Superior temporal gyrus (tissue), 1 donor: Measurements from ENCODE around the gene ATP5ME.
"Not testable (repeated sequence)": the region's sequence is repeated elsewhere in the genome, so short reads cannot be mapped to it uniquely, and the experiment has no call there.

Experiments used
- DNase-seq: peaks from one replicate; pipeline ENCODE4 v3.0.0-alpha.2; 2016; ENCODE audit errors: extremely low spot score

ATP5ME gene

GRCh38 chr4:705278-706082, 31.4 kb upstream of the ATP5ME start, which contains the start of gene PCGF3:
Gene PCGF3 (plus strand): TSS chr4:705832. CDS start chr4:733681, 27,849 bp downstream.
- DNase-seq = peak; percentile 92

DNA sequence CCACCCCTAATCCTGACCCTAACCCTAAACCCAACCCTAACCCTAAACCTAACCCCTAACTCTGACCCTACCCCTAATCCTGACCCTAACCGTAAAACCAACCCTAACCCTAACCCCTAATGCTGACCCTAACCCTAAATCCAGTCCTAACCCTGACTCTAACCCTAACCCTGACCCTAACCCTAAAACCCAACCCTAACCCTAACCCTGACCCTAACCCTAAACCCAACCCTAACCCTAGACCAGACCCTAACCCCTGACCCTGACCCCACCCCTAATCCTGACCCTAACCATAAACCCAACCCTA, 30.8 kb upstream of the ATP5ME start:
- no peak for DNase-seq

DNA sequence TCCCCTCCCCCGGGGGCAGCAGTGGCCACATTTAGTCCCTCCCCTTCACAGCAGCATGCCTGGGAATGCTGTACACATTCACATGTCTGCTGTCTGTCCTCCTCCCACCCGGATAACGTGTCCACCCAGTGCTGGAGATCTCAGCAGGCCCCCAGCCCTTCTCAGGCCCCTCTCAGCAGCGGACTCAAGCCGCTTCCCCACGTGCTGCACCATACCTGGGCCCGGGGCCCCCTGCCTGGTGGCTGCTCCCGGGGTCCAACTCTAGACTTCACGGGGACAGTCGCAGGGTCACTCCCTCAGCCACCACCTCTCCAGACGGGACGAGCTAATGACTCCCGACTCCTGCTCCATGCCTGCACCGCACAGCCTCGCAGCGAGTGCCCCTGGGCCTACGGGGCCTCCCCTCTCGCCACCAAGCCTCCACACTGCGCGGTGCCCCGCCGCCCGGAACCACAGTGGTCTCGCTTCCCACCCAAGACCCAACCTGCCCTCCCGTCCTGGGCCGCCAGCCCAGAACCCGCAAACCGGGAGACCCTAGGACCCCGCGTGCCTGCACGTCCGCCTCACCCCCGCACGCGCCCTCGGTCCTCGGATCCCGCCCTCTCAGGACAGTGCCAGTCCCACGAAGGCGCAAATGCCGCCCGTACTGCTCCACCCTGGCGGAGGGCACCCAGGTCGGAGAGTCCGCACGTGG, 30.3 kb upstream of the ATP5ME start:
- DNase-seq = no peak

DNA sequence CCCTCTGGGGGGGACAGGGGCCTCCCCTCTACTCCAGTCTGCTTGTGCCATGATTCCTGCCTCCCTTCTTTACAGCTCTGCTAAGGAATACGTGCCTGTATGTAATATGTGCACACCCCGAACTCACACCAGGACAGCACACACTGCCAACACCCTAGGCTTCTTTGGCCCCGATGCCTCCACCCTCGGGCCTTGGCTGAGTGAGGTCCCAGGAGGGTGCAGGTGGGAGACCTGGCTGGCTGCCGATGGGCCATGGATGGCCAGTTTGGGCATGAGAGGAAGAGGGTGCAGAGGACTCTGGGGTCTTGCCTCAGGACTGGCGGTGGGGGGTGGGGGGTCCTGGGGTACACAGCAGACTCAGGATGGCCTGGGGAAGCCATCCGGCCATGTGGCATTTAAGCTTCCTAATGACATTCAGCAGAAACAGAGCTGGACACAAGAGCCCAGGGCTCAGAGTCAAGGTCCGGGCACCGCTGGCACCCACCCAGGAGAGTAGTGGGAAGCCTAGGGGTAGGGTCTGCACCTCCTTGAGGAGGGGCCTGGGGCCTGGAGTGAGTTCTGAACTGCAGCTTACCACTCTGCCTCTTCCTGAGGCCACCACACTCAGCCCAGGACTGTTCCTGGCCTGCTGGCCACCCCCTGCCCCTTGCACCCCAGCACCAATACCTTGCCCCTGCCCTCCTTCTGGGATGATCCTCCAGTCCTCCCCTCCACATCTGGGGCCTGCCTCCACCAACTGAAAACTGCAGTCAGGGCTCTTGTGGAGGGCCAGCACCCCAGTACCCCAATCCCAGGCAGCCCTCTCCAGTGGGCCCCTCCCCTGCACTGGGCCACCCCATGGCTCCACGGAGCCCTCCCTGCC, 29.5 kb upstream of the ATP5ME start:
- DNase-seq = no peak

GRCh38 chr4:702618-703048, 28.6 kb upstream of the ATP5ME start:
- no peak for DNase-seq

DNA sequence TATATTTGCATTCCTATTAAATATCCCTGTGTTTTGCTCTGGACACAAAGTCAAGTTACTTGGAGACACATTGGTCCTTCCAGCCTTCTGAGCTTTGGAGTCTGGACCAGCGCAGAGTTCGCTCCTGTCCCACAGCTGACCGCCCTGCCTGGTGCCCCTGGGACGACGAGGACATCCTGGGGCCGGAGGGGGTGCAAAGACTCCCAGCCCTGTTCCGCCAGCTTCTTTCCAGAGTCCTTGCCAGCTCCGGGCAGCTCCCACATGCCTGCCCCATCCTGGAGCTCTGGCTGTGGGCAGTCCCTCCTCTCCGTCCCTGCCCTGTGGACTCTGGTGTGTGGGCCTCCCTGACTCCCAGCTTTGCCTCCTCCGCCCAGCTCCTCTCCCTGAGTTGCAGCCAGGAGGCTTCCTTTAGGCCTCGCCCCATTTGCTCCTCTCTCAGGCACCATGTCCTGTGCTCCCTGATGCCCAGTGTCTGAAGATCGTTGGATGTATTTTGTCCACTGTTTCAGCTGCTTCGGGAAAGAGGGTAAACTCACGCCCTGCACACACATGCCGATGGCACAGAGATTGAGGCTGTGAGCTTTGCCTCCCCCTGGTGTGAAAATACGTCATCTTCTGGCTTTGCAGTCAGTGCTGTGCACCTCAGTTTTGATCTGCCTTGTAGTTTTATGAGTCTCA, 26.6 kb upstream of the ATP5ME start:
- DNase-seq = peak; percentile 42

DNA sequence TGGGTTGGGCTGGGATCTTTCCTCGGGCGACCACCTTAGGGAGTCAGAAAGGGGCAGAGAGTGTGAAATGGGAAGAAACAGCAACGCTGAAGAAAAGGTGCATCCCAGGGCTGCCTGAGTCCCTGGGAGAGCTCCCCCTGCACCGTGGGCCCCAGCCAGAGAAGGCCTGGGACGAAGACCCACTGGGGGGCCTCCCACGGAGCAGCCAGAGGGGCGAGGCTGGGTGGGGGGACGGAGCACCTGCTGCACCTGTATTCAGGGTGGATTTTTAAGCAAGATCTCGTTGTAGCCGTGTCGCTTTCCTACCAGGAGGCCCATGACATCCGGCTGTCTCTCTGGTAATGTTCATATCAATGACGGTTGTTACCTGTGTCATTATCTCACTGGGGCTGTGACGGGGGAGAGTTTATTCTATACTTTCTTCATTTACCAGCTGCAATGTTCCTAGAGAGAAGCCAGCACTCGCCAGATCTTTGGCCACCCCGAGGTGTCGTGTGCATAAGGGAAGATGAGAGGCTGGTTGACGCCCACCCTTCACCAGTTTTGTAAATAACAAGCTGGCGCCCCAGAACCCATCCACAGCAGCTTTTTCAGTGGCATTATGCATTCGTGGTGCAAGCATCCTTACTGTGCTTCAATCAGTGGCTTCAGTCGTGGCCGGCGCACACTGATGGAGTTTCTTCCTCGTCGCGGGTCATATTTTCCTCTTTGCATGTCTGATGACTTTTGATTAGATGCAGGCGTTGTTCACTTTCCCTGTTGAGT, 25.9 kb upstream of the ATP5ME start:
- DNase-seq = no peak

DNA sequence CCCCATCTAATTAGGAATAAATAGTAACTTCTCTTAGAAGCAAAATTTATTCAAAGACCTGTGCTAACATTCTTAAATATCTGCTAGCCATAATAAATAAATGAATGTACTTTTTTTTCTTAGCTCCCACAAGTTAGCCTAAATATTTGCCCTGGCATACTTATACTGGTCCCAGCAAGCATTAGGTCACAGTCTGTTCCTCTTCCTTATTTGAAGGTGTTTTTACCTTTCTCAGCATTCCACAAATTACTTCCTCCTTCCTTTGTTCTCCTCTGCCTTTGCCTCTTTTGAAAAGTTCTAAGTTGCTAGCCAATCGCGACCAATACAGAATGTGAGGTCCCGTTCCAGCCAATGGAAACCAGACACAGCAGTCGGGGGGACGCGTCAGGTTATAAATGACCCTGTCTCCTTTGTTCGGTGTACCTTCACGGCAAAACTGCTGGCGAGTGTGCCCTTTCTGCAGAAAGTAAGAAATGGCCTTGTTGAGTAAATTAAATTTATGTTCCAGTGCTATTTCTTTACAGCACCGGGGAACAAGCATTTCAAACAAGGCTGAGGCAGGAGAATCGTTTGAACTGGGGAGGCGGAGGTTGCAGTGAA, 20.4 kb upstream of the ATP5ME start:
- not testable (repeated sequence) for DNase-seq

DNA sequence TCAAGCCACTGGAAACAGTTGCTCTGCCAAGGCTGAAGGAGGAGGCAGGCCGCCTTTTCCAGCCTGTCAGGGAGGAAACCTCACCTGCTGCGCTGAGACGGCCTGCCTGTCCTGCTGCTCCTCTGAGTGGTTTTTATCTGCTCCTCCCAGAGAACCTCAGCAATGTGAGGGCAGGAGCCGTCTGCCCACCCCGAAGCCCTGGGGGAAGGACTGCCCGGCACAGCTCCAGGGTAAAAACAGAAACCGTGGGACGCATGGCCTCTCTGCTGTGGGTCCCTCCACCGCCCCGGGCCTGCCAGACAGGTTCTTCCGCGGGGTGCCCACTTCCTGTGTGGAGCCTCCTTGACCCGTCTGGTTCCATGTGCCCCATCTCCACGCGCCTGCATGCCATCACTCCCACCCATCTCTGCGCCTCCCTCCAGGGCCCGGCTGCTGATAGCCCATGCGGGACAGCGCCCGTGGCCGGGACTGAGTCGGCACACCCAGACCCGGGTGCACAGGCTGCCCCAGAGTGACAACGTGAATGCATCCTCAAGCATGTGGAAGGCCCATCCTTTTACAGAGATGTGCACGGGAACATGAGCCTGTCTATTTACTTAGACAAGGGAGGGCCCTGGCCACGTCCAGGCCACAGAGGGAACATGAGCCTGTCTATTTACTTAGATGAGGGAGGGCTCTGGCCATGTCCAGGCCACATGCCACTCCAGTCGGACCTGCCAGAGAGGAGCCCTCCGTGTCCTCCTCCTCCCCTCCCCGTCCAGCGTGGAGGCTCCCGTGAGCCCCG, 18.9 kb upstream of the ATP5ME start:
- no peak for DNase-seq

DNA sequence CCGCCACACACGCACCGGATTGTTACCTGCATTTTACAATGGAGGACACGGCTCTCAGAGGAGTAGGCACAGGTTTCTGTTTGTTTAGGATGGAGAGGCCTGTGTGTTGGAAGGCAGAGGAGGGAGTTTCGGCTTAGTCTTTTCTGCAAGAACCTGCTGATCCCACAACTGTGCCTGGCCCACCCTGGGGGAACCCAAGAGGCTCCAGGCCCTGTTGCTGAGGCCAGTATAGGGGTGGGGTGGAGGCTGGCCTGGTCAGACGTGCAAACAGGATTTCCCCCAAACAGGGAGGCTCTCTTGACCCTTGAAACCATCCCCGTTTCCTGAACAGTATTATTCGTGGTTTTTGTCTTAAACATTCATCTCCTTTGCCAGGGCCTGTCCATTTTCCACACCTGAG, 15.6 kb upstream of the ATP5ME start:
- DNase-seq = no peak

- no peak for DNase-seq
Measured at GRCh38 chr4:688854-689681, 15.0 kb upstream of the ATP5ME start, which contains the start of gene SLC49A3. Gene SLC49A3 (minus strand): TSS chr4:689151. CDS start chr4:689127, 24 bp downstream.

GRCh38 chr4:687971-688853, 14.1 kb upstream of the ATP5ME start:
- DNase-seq = no peak

DNA sequence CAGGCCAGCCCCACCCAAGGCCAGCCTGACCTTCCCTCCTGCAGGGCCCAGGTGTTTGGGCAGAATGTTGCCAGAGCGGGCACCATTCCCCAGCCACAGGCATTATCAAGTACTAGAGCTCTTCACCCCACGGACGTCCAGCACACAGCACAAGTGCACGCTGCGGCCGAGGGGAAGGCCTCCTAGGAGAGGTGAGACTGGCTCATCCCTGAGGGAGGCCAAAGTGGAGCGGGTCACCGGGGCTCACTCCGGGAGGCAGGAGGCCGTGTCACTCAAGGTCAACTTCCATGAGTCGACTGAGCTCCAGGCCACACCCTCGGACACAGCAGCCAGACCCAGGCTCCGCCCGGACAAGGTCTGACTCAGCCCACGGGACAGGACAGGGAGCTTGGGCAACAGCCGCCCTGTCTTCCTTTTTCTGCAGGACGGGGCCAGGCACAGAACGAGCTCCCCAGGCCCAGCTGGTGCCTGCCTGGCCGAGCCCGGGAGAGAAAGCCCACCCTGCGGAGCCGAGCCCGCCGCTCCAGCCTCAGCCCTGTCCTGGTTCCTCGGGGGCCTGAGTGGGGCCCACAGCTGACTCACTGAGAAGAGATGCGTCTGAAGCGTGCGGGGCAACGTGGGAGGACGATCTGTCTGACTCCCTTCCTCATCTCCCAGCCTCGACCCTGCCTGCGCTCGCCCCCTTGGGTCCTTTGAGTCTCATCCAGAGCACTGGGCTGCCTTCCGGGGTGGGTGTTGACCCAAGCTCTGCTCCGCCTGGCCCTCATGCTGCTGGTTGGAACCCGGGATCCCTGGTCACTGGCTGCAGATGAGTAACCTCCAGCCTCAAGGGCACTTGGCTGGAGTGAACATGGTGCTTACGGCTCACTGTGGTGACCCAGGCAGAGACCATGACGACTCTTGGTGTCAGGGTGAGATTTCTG, 13.2 kb upstream of the ATP5ME start:
- no peak for DNase-seq

DNA sequence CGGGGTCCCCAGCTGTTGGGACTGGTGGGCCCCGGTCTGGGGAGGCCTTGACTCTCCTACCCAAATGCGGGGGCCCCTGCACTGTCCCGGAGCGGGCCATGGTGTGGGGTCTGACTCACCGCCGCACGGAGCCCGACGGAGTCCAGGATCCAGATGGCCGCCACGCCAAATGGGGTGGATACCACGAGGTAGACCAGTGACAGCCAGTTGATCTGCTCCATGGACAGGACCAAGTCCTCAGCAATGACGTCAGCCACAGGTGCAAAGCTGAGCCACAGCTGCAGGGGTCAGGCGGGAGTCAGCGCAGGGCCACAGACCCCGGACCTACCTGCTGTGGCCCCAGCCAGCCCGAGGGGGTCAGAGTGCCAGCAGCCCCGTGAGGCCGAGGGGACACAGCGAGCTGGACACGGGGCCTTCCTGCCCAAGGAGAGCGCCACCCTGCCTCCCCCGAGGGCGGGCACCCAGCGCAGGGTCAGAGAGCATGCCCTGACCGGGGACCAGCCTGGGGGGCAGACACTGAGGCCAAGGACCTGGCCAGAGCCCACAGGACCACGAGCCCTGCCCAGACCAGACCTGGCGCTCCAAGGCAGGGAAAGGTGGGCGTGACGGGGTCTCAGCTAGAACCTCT, 12.5 kb upstream of the ATP5ME start:
- no peak for DNase-seq

- DNase-seq = no peak
Measured at GRCh38 chr4:685679-686412, 11.8 kb upstream of the ATP5ME start.
